ENCODE measurements around the gene NXNL2. TPM values are rescaled to one million over a fixed set of nuclear protein-coding genes. Genes with fewer than 3 reads are reported as not detected.

Gene NXNL2
- total RNA-seq, 1 donor = 11.2 TPM

- TF ChIP-seq CTCF (IDR thresholded peaks at IDR 0.05; ENCODE audit: insufficient read depth, low read depth, low read length) = peak; percentile 25
- H3K4me3 ChIP-seq (ENCODE audit: low read depth, low read length) = no peak overlapping the region
- DNase-seq (ENCODE audit: low read depth) = no peak
These were observed 55.7 kb downstream of the NXNL2 start for GRCh38 chr9:88590558-88591146.

- DNase-seq (ENCODE audit: low read depth) = peak; percentile 82
- peak; percentile 78 for TF ChIP-seq CTCF (IDR thresholded peaks at IDR 0.05; ENCODE audit: insufficient read depth, low read depth, low read length)
- H3K4me3 ChIP-seq (ENCODE audit: low read depth, low read length) = no peak overlapping the region
These were observed 58.7 kb downstream of the NXNL2 start for GRCh38 chr9:88593537-88594185.

Other genes starting within 250 kb of the NXNL2 start
- gene SPIN1, start 146.7 kb upstream of the NXNL2 start, total RNA-seq = 130 and 165 TPM in 2 replicates